Femur (tissue), 1 donor: ENCODE results near the gene LRTM1.

Experiments
- DNase-seq: peaks from one replicate; pipeline ENCODE4 v3.0.0-alpha.2; 2017

The LRTM1 gene

DNA sequence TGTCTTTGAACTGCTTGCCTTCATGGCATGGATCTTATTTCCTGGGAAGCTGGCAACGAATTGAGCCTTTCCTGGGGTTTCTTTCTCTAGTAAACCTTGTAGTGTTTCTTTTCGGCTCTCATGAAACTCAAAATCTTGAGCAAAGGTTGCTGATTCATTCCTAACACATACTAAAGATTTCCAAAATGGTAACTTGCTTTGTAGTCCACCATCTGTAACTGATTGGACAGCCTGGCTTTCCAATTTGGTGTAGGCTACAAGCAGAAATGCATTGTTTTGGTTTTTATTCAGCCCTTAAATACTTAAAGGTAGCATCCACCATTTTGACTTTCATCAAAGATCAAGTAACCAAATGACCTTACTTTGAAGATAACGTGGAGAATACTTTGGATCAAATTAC is 38.1 kb downstream of the LRTM1 start:
- DNase-seq, result no peak

DNA sequence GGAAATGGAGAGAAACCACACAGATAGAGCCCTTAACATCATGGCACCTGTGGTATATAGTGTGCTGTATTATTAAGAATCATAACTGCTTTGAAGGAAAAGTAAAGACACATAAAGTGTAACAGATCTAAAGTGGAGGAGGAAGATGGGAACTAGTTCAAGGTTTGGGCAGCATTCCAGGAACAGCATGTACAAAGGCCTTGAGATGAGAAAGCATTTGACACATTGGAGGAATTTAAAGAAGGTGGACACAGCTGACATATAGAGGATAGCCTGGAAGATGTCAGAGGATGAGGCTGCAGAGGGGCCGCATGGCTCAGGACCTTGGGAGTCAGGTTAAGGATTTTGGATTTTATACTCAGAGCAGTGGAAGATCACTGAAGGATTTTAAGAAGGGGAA is 39.0 kb downstream of the LRTM1 start:
- DNase-seq, result no peak

DNA sequence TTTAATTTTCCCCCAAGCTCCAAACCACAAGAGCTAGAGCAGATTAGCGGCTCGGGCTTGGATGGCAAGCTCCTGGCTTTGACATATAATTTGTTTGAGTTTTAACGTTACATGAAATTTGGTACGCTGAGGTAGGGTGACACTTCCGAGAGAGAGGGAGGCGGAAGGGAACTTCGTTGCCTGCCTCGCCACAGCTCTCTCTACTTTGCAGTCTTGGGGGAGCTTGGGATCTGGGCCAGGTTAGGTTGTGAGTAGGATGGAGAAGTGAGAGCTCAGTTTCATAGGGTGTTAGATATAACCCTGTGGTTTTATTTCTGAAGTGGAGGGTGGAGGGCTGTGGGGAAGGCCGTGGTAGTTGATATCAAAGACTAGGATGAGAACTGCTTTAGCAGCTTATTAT is 39.7 kb downstream of the LRTM1 start:
- no peak for DNase-seq

DNA sequence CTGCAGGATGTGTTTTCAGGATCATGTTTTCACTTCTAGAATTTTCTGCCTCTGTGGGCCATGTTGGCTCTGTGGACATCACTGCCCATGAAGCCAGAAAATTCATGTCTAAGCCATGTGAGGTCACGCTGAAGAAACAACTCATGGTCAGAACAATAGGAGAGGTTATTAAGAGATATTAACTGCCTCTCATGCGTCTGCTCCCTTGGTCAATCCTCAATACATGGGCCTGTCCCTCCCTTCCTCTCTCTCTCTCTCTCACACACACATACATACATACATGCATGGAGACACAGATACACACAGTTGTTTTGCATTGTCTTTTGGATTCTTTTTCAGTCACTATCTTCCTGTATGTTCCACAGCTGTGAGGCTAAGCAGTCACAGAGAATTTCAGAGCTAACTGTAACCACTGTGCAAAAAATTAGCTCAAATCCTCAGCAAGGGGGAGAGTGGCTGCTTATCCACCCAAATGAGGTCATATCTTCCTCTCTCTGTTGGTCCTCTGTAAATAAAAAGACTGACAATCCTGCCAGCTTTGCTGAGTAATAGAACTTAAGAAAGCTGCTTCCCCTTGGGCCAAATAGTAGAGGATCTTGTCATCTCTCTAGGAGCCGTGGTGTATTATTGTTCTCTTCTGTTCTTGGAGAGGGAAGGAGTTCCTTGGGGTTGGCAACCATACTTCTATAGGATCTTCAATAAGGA is 45.6 kb downstream of the LRTM1 start:
- no peak for DNase-seq

DNA sequence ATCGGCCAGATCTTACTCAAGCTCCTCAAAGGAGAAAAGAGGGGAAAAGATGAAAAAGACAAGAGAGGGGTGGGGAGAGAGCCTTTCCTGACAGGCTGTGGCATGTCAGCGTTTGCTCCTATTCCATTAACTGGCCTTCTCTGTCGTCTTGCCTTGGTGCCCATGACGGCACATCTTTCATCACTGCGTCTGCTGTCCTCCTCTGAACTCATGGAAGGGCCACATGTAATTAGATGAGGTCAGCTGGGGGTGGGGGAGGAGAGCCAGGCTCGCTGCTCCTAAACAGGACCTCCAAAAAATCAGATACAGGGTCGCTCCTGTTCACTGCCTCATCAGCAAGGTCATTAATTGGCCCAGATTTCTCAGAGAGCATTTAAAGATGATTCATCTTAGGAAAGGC is 49.7 kb downstream of the LRTM1 start:
- DNase-seq, result no peak

DNA sequence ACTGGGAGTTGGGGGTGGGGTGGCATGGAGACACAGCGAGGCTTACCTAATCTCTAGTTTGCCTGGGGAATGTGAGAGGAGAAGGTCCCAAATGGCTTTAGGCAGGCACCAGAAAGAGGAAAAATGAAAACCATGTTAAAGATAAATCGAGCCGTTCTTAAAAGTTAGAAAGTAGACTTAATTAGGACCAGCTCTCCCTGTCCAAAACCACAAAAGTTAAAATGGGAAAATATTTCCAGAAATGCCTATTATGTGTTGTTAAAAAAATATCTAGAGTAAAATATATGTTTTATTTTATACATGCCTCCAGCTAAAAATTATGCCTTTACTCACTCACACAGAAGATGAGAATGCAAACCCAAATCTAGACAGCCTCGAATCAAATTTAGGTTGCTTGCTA is 50.1 kb downstream of the LRTM1 start:
- no peak for DNase-seq

DNA sequence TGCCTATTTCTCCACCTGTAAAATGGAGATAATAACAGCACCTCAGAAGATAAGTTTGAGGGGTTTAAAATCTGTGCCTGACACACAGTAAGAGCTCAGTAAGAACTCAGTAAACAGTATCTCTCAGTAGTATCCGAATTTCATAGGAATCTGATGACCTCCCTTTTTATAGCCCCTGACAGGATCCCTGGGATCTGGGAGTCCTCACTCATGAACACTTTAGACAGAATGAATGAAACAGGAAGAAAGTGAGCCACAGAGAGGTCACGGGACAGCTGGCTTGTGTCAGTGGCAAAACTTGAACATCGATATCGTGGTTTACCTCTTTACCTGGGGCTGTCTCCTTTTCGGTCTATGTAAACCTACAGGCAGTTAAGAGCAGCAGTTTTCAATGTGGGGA is 51.2 kb downstream of the LRTM1 start:
- no peak for DNase-seq

DNA sequence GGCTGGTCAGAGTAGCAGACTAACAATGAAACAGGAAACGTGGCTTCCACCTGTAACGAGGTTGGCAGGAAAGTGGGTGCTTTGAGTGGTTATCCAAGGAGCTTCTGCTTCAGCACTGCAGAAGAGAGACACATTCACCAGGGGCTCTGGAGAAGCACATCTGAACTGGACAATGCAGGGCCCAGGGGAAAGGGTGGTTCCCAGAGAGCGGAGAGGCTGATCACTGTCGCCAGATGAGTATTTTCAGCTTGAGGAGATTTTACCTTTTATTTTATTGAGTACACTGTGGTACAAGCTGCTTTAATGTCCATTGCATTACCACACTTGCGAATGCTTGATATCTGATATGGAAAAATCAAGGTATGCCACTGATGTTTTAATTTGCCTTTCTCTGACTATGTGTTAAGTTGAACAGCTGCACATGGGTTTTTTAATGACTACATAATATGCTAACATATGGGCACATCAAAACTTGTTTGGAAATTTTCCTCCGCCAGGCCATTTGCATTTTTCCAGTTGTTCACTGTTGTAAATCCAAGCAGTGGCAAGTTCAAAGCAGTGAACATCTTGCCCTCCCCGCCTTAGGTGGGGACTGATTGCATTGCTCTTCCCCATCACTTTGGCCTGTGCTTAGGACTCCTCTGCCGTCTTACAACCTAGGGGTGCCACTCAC is 52.1 kb downstream of the LRTM1 start:
- DNase-seq, result no peak

DNA sequence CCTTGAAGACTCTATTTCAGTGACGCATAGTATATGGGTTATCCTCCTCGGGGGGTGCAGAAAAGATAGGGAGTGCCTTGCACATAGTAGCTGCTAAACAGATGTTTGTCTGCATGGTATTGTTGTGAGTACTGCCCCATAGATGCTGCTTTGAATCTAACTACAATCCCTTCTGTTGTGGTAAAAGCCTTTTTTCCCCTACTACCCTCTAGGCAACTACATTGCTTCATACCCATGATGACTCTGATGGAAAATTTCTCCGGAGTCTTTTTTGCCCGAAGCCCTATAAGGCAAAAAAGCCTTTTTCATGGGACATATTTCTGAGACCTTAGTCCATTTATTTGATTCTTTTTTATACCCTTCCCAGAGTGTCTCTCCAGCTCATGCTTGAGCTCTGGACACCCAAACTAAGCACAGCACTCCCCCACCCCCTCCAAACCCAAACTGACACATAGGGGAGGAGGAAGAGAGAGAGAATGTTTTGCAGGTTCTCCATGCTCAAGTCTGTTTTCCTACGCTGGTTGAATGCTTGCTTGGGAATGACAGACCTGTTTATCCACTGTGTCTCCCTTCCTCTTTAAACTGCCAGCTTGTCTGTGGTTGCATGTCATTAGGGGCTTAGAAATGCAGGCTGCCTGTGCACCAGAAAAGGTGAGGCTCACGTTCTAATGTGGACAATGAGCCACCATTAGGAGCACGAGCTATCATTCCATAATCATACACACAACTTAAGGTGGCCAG is 52.9 kb downstream of the LRTM1 start:
- no peak for DNase-seq

DNA sequence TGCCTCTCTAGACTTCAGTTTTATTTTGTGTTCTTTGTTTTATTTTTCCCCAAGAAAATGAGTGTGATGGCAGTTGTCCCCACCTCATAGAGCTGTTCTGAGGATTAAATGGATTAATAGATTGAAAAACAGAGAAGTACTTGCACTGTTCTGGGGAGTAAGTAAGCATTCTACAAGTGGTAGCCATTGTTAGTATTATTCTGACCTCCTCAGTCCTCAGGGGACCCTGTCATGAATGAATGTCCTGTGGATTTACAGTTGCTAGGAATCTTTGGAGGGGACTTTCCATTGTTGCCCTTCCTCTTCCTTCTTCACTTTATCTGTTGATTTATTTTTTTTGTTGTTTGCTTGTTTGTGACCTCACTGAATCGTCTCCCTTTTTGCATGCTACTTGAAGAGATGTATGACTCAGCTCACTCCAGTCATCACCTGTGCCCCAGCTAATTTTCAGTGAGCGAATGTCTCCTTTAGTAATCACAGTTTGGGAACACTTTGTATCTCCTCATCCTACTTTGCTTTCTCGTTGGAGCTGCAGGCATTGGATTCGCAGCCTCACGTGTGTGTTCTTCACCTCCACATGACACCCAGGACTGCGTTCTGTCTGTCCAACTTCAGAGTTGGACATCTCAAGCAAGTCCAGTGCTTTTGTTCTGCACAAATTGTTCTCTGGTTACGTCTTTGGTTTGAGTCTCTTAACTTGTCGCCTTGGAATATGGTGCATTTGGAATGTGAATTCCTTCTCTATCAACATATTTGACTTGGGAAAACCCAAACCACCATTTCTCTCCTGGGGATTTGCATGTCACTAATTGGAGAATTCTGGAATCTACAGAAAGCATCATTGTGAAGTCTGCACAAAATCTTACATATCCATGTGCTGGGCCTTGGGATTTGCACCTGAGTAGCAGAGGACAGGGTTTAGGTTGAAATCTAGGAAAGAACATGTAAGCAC is 54.5 kb downstream of the LRTM1 start:
- DNase-seq, result no peak

DNA sequence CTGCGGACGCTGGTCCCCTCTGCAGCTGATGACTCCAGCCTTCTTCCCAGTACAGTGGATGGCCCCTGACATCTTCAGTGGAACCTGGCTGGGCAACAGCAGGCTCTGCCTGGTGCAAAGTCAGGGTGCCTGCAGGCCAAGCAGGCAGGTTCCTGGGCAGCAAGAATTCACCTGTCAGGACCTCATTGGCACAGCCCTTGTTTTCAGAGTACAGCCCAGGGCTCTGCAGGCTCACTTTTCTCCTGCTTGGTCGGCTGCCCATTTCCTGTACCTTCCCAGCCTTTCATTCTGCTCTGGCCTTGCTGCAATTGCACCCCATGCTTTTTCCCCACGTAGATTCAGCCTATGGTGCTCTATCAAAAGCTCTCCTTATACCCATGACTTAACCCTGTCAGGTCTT is 56.0 kb downstream of the LRTM1 start:
- no peak for DNase-seq

DNA sequence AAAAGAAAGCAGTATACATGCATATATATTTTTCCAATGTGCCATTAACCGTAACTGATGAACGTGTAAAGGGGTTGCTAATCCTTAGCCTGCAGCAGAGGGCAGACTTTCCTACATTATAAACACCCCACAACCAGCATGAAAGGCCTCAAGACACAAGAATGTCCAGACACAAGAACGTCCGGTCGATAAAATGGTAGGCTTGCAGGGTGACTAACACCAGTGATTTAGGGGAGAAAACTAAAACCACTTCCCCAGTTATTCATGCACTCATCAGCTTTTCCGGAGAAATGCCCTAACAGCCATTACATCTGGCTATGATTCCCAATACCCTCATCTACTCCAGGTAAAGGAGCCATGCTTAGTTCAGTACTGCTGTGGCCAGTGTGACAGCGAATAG is 57.4 kb downstream of the LRTM1 start:
- DNase-seq, result no peak
